Measurements from ENCODE around the gene SAT2.

Gene SAT2

GRCh38 chr17:7579001-7579833 lies 48.4 kb downstream of the SAT2 start, which contains the start of gene CD68:
CD68 (plus strand) TSS chr17:7579638; CDS start chr17:7579678, 40 bp downstream.
- H3K36me3 ChIP-seq (ENCODE audit: insufficient read depth, low read length), result peaks cover 63% of the 10 kb centered on the region
- peak within 1 kb of the TSS; percentile 21 to 41 for H3K4me3 ChIP-seq (ENCODE audit: low read depth in 1 of 2, low read length in 2 of 2)
- peaks cover 50% of the 10 kb centered on the region for H3K4me1 ChIP-seq (ENCODE audit: insufficient read depth, low read length)

DNA sequence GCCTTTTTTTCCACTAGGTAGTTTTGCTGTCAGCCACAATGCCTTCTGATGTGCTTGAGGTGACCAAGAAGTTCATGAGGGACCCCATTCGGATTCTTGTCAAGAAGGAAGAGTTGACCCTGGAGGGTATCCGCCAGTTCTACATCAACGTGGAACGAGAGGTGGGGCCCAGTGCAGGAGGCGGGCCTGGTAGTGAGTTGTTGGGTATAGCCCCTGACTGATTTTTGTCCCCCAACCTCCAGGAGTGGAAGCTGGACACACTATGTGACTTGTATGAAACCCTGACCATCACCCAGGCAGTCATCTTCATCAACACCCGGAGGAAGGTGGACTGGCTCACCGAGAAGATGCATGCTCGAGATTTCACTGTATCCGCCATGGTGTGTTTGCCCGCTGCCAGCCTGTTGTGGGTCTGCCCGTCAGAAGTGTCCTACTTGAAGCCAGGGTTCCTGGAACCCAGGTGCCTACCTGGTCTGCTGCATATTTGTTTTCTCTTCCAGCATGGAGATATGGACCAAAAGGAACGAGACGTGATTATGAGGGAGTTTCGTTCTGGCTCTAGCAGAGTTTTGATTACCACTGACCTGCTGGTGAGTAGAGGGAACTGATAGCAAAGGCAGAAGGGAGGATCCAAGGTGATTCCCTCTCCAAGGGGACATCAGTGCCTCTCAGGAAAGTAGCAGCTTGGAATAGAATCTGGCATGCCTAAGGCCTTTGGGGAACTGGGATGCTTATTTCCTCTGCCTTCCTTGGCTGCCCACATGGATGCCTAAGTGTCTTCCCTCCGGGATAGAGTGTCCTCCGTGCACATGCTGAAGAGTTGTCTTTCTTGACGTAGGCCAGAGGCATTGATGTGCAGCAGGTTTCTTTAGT lies 50.1 kb downstream of the SAT2 start:
- H3K27ac ChIP-seq (ENCODE audit: low read depth, low read length), result no peak overlapping the region
- peaks cover 64% of the 10 kb centered on the region for H3K36me3 ChIP-seq (ENCODE audit: insufficient read depth, low read length)
- H3K4me1 ChIP-seq (ENCODE audit: insufficient read depth, low read length), result peaks cover 44% of the 10 kb centered on the region

More at GRCh38 chr17:7579001-7579833, 48.4 kb downstream of the SAT2 start, which contains the start of gene CD68:
- Histone ChIP-seq H3K9me3 (ENCODE audit: low read length) (no peaks in the 10 kb centered on the region), H3K27me3 (ENCODE audit: control insufficient read depth in 1 of 2, insufficient read depth in 2 of 2, low read length in 2 of 2) (no peaks in the 10 kb centered on the region), H3K27ac (ENCODE audit: low read depth, low read length) (peak within 1 kb of the TSS; percentile 73), H3K9ac (ENCODE audit: low read length) (no peak within 1 kb of the TSS)

GRCh38 chr17:7576432-7576937 lies 51.1 kb downstream of the SAT2 start:
- Histone ChIP-seq H3K4me3 (ENCODE audit: low read depth in 1 of 2, low read length in 2 of 2) (no peak overlapping the region), H3K36me3 (ENCODE audit: insufficient read depth, low read length) (peaks cover 64% of the 10 kb centered on the region), H3K27ac (ENCODE audit: low read depth, low read length) (no peak overlapping the region), H3K9ac (ENCODE audit: low read length) (no peak overlapping the region), H3K27me3 (ENCODE audit: control insufficient read depth in 1 of 2, insufficient read depth in 2 of 2, low read length in 2 of 2) (no peaks in the 10 kb centered on the region), H3K9me3 (ENCODE audit: low read length) (no peaks in the 10 kb centered on the region), H3K4me1 (ENCODE audit: insufficient read depth, low read length) (peaks cover 40% of the 10 kb centered on the region)

More for the DNA sequence above, 50.1 kb downstream of the SAT2 start:
- Histone ChIP-seq H3K27me3 (ENCODE audit: control insufficient read depth in 1 of 2, insufficient read depth in 2 of 2, low read length in 2 of 2) (no peaks in the 10 kb centered on the region), H3K9ac (ENCODE audit: low read length) (no peak overlapping the region), H3K9me3 (ENCODE audit: low read length) (no peaks in the 10 kb centered on the region), H3K4me3 (ENCODE audit: low read depth in 1 of 2, low read length in 2 of 2) (no peak overlapping the region)

Data from muscle layer of colon (tissue), 2 donors.